ENCODE measurements around the gene AUTS2.

Gene AUTS2

GRCh38 chr7:70285854-70286253 is 687.6 kb downstream of the AUTS2 start:
- no peak for TF ChIP-seq CTCF (IDR thresholded peaks at IDR 0.05; ENCODE audit: insufficient read depth, low read length)
- no peak for TF ChIP-seq REST (IDR thresholded peaks at IDR 0.05; ENCODE audit: insufficient replicate concordance, low read depth)
- TF ChIP-seq SPI1 (IDR thresholded peaks at IDR 0.05; ENCODE audit: borderline replicate concordance, low read depth): no peak
- TF ChIP-seq POLR2AphosphoS5 (IDR thresholded peaks at IDR 0.05; ENCODE audit: low read depth): no peak
- TF ChIP-seq GABPA (IDR thresholded peaks at IDR 0.05; ENCODE audit: low read depth): no peak
- no peaks in the 10 kb centered on the region for H3K27me3 ChIP-seq (ENCODE audit: insufficient read depth, poor library complexity, severe bottlenecking)
- no peak overlapping the region for H3K4me3 ChIP-seq (replicated peaks; ENCODE audit: insufficient read depth, low read length)
- no peak for DNase-seq (ENCODE audit: low read depth in 1 of 2, low spot score in 1 of 2)
- H3K27ac ChIP-seq (replicated peaks): no peak overlapping the region

GRCh38 chr7:70288781-70289456 is 690.6 kb downstream of the AUTS2 start:
- DNase-seq (ENCODE audit: low read depth in 1 of 2, low spot score in 1 of 2): no peak
- TF ChIP-seq CTCF (IDR thresholded peaks at IDR 0.05; ENCODE audit: insufficient read depth, low read length): no peak
- Histone ChIP-seq H3K27ac (replicated peaks) (no peak overlapping the region), H3K27me3 (ENCODE audit: insufficient read depth, poor library complexity, severe bottlenecking) (no peaks in the 10 kb centered on the region), H3K4me3 (replicated peaks; ENCODE audit: insufficient read depth, low read length) (no peak overlapping the region)

GRCh38 chr7:70292716-70293115 is 694.4 kb downstream of the AUTS2 start:
- H3K4me3 ChIP-seq (replicated peaks; ENCODE audit: insufficient read depth, low read length): no peak overlapping the region
- no peak overlapping the region for H3K27ac ChIP-seq (replicated peaks)
- no peak for TF ChIP-seq GABPA (IDR thresholded peaks at IDR 0.05; ENCODE audit: low read depth)
- no peak for TF ChIP-seq SPI1 (IDR thresholded peaks at IDR 0.05; ENCODE audit: borderline replicate concordance, low read depth)
- H3K27me3 ChIP-seq (ENCODE audit: insufficient read depth, poor library complexity, severe bottlenecking): no peaks in the 10 kb centered on the region
- no peak for DNase-seq (ENCODE audit: low read depth in 1 of 2, low spot score in 1 of 2)

GRCh38 chr7:70294211-70294911 is 696.1 kb downstream of the AUTS2 start:
- no peak for DNase-seq (ENCODE audit: low read depth in 1 of 2, low spot score in 1 of 2)
- Histone ChIP-seq H3K27ac (replicated peaks) (no peak overlapping the region), H3K27me3 (ENCODE audit: insufficient read depth, poor library complexity, severe bottlenecking) (no peaks in the 10 kb centered on the region), H3K4me3 (replicated peaks; ENCODE audit: insufficient read depth, low read length) (no peak overlapping the region)
- TF ChIP-seq REST (IDR thresholded peaks at IDR 0.05; ENCODE audit: insufficient replicate concordance, low read depth): no peak
- no peak for TF ChIP-seq GABPA (IDR thresholded peaks at IDR 0.05; ENCODE audit: low read depth)
- TF ChIP-seq POLR2AphosphoS5 (IDR thresholded peaks at IDR 0.05; ENCODE audit: low read depth): no peak

Data from HL-60 (cell line).